Measurements from ENCODE around the gene UTS2B.

Gene UTS2B

GRCh38 chr3:191238321-191238817 is 92.0 kb downstream of the UTS2B start:
- no peak for DNase-seq (ENCODE audit: low read depth)

- no peak for DNase-seq (ENCODE audit: low read depth)
These were observed 93.1 kb downstream of the UTS2B start for GRCh38 chr3:191237047-191237882.

- no peak for DNase-seq (ENCODE audit: low read depth)
These were observed 93.7 kb downstream of the UTS2B start for GRCh38 chr3:191236646-191237045.

- DNase-seq (ENCODE audit: low read depth): no peak
These were observed 94.7 kb downstream of the UTS2B start for GRCh38 chr3:191235331-191236314.

- no peak for DNase-seq (ENCODE audit: low read depth)
These were observed 96.1 kb downstream of the UTS2B start for GRCh38 chr3:191234216-191234615.

GRCh38 chr3:191227541-191227940 is 102.8 kb downstream of the UTS2B start:
- no peak for DNase-seq (ENCODE audit: low read depth)

GRCh38 chr3:191221638-191222037 is 108.7 kb downstream of the UTS2B start:
- no peak for DNase-seq (ENCODE audit: low read depth)

GRCh38 chr3:191220908-191221307 is 109.4 kb downstream of the UTS2B start:
- no peak for DNase-seq (ENCODE audit: low read depth)

GRCh38 chr3:191217301-191217700 is 113.0 kb downstream of the UTS2B start:
- no peak for DNase-seq (ENCODE audit: low read depth)
